ENCODE results near the gene SBNO1.

Gene SBNO1

GRCh38 chr12:123404581-123404980, 39.9 kb upstream of the SBNO1 start:
- peaks cover 66% of the 10 kb centered on the region for H3K36me3 ChIP-seq (ENCODE audit: insufficient read depth, low read length)
- TF ChIP-seq EZH2 (IDR thresholded peaks at IDR 0.05; ENCODE audit: borderline replicate concordance, low read length) = no peak
- no peak for TF ChIP-seq CTCF (IDR thresholded peaks at IDR 0.05; ENCODE audit: low read length)
- H4K20me1 ChIP-seq (ENCODE audit: insufficient read depth, low read length) = no peaks in the 10 kb centered on the region

GRCh38 chr12:123401753-123402683, 37.4 kb upstream of the SBNO1 start:
- H3K4me1 ChIP-seq (ENCODE audit: insufficient read depth, low read length, severe bottlenecking) = no peaks in the 10 kb centered on the region
- H4K20me1 ChIP-seq (ENCODE audit: insufficient read depth, low read length) = no peaks in the 10 kb centered on the region
- H3K9ac ChIP-seq (ENCODE audit: low read length) = no peak overlapping the region
- H3K4me2 ChIP-seq (ENCODE audit: low read length) = no peak overlapping the region
- H3K27me3 ChIP-seq (ENCODE audit: insufficient read depth, low read length) = no peaks in the 10 kb centered on the region
- H3K79me2 ChIP-seq (ENCODE audit: insufficient read depth, low read length) = no peaks in the 10 kb centered on the region
- H3K27ac ChIP-seq (ENCODE audit: low read depth, low read length, poor library complexity, severe bottlenecking) = no peak overlapping the region
- no peak overlapping the region for H2AFZ ChIP-seq (ENCODE audit: low read length)
- no peaks in the 10 kb centered on the region for H3F3A ChIP-seq (ENCODE audit: insufficient read depth, low read length)
- peaks cover 75% of the 10 kb centered on the region for H3K36me3 ChIP-seq (ENCODE audit: insufficient read depth, low read length)
- no peak overlapping the region for H3K4me3 ChIP-seq (ENCODE audit: low read depth, low read length, poor library complexity, severe bottlenecking)
- no peaks in the 10 kb centered on the region for H3K9me2 ChIP-seq (ENCODE audit: low read depth, low read length)
- H3K9me3 ChIP-seq (ENCODE audit: low read length) = no peaks in the 10 kb centered on the region
- TF ChIP-seq CTCF (IDR thresholded peaks at IDR 0.05; ENCODE audit: low read length) (no peak), EZH2 (IDR thresholded peaks at IDR 0.05; ENCODE audit: borderline replicate concordance, low read length) (no peak)

More at GRCh38 chr12:123404581-123404980, 39.9 kb upstream of the SBNO1 start:
- Histone ChIP-seq H3K9ac (ENCODE audit: low read length) (no peak overlapping the region), H3K4me2 (ENCODE audit: low read length) (no peak overlapping the region), H3K4me1 (ENCODE audit: insufficient read depth, low read length, severe bottlenecking) (no peaks in the 10 kb centered on the region), H2AFZ (ENCODE audit: low read length) (no peak overlapping the region), H3K27me3 (ENCODE audit: insufficient read depth, low read length) (no peaks in the 10 kb centered on the region), H3K79me2 (ENCODE audit: insufficient read depth, low read length) (no peaks in the 10 kb centered on the region), H3K27ac (ENCODE audit: low read depth, low read length, poor library complexity, severe bottlenecking) (no peak overlapping the region), H3F3A (ENCODE audit: insufficient read depth, low read length) (no peaks in the 10 kb centered on the region), H3K9me2 (ENCODE audit: low read depth, low read length) (no peaks in the 10 kb centered on the region), H3K4me3 (ENCODE audit: low read depth, low read length, poor library complexity, severe bottlenecking) (no peak overlapping the region), H3K9me3 (ENCODE audit: low read length) (no peaks in the 10 kb centered on the region)

- no peaks in the 10 kb centered on the region for H3K79me2 ChIP-seq (ENCODE audit: insufficient read depth, low read length)
- no peak overlapping the region for H3K9ac ChIP-seq (ENCODE audit: low read length)
- TF ChIP-seq EZH2 (IDR thresholded peaks at IDR 0.05; ENCODE audit: borderline replicate concordance, low read length) (no peak), CTCF (IDR thresholded peaks at IDR 0.05; ENCODE audit: low read length) (no peak)
- H3K4me3 ChIP-seq (ENCODE audit: low read depth, low read length, poor library complexity, severe bottlenecking) = no peak overlapping the region
- no peak overlapping the region for H2AFZ ChIP-seq (ENCODE audit: low read length)
- H3K9me2 ChIP-seq (ENCODE audit: low read depth, low read length) = no peaks in the 10 kb centered on the region
- peaks cover 78% of the 10 kb centered on the region for H3K36me3 ChIP-seq (ENCODE audit: insufficient read depth, low read length)
- no peaks in the 10 kb centered on the region for H3F3A ChIP-seq (ENCODE audit: insufficient read depth, low read length)
- no peaks in the 10 kb centered on the region for H3K27me3 ChIP-seq (ENCODE audit: insufficient read depth, low read length)
- H3K4me1 ChIP-seq (ENCODE audit: insufficient read depth, low read length, severe bottlenecking) = no peaks in the 10 kb centered on the region
- H3K4me2 ChIP-seq (ENCODE audit: low read length) = no peak overlapping the region
- H3K27ac ChIP-seq (ENCODE audit: low read depth, low read length, poor library complexity, severe bottlenecking) = no peak overlapping the region
- H3K9me3 ChIP-seq (ENCODE audit: low read length) = no peaks in the 10 kb centered on the region
- no peaks in the 10 kb centered on the region for H4K20me1 ChIP-seq (ENCODE audit: insufficient read depth, low read length)
These were observed 34.6 kb upstream of the SBNO1 start for GRCh38 chr12:123399255-123399617.

Data from OCI-LY1 (cell line).